Left lung (tissue), 10 donors: Measurements from ENCODE around the gene EPHX1. TPM values are rescaled to one million over a fixed set of nuclear protein-coding genes. Genes with fewer than 3 reads are reported as not detected.

ENCODE experiments used
- ATAC-seq: fragments of 200-7000 bp; cut with Tn5 transposase; one replicate; pipeline ENCODE4 v1.9.1; 2020; ENCODE audit warnings: moderate library complexity
- DNase-seq, 4 donors: peaks; one replicate each; pipeline ENCODE4 v3.0.0-alpha.2; 2013 to 2020
- H3K27ac ChIP-seq, 2 donors: fragments of 200-600 bp; sonication (generic) in 1 of 2; one replicate each; pipeline versions ENCODE4 v1.5.0 to v1.8.0; 2020 to 2021
- H3K27me3 ChIP-seq, 2 donors: fragments of 200-600 bp; sonication (generic) in 1 of 2; one replicate each; pipeline versions ENCODE4 v1.5.0 to v1.8.0; 2020 to 2021
- H3K36me3 ChIP-seq, 2 donors: fragments of 200-600 bp; sonication (generic) in 1 of 2; one replicate each; pipeline versions ENCODE4 v1.5.0 to v1.8.0; 2020 to 2021
- H3K4me1 ChIP-seq, 2 donors: fragments of 200-600 bp; one replicate each; pipeline ENCODE4 v1.8.0; 2021
- H3K4me3 ChIP-seq, 2 donors: fragments of 200-600 bp; sonication (generic) in 1 of 2; one replicate each; pipeline versions ENCODE4 v1.5.0 to v1.8.0; 2020 to 2021; ENCODE audit warnings: mild to moderate bottlenecking in 1 of 2
- H3K9me3 ChIP-seq, 2 donors: fragments of 200-600 bp; sonication (generic) in 1 of 2; one replicate each; pipeline versions ENCODE4 v1.5.0 to v1.8.0; 2020 to 2021
- CTCF ChIP-seq, 2 donors: fragments of 200-600 bp; sonication (generic) in 1 of 2; IDR thresholded peaks; one replicate each; pipeline versions ENCODE4 v1.5.0 to v1.8.0; 2021; ENCODE audit warnings: antibody characterized with exemption in 2 of 2
- intact Hi-C, 2 donors: fragments of 100-400 bp; cut with DNase I; formaldehyde crosslinking; loops; one replicate each; pipeline versions ENCODE4 v1.11.2 to v1.14.2; 2022
- polyA plus RNA-seq, 6 donors: library from polyadenylated mRNA; unstranded; fragments of 120-200 nt; gene quantifications; one replicate each; pipeline ENCODE4 v1.2.1, GENCODE V29; 2013; ENCODE audit not compliant: insufficient read length in 6 of 6
- total RNA-seq, 2 donors: library from RNA; stranded (reverse); fragmentation: NEBNext Ultra II Directional; extraction: Animal tissue kit (Norgen Biotek cat#: 25700); gene quantifications; one replicate each; pipeline ENCODE4 v1.2.1, GENCODE V29; 2021
- donor health status: DM: no; HTN: yes; CAD: no.
- donor health status: DM: no; HTN: no; CAD: no.

Gene EPHX1
- total and polyA plus RNA-seq, 8 donors = 109 to 305 (median 119) TPM

- ATAC-seq = peak; percentile 72
- H3K4me1 ChIP-seq = peaks cover 42 to 46% of the 10 kb centered on the region in 2 donors
- DNase-seq = peak in 1 of 4 donors; percentile 66
- H3K4me3 ChIP-seq = no peak overlapping the region
- no peaks in the 10 kb centered on the region for H3K27me3 ChIP-seq
- H3K36me3 ChIP-seq = no peaks in the 10 kb centered on the region
- H3K27ac ChIP-seq = no peak overlapping the region
- no peak for TF ChIP-seq CTCF (IDR thresholded peaks at IDR 0.05)
- intact Hi-C loops = no loop called here
- H3K9me3 ChIP-seq = no peaks in the 10 kb centered on the region
Measured at GRCh38 chr1:225820522-225821120, 10.7 kb downstream of the EPHX1 start.

GRCh38 chr1:225822655-225823403 lies 12.9 kb downstream of the EPHX1 start:
- ATAC-seq (no peak), DNase-seq (no peak)
- no peak overlapping the region for H3K27ac ChIP-seq
- no peaks in the 10 kb centered on the region for H3K36me3 ChIP-seq
- H3K4me1 ChIP-seq = peaks cover 29 to 34% of the 10 kb centered on the region in 2 donors
- H3K4me3 ChIP-seq = no peak overlapping the region
- intact Hi-C loops = no loop called here
- H3K27me3 ChIP-seq = no peaks in the 10 kb centered on the region
- TF ChIP-seq CTCF (IDR thresholded peaks at IDR 0.05) = no peak
- no peaks in the 10 kb centered on the region for H3K9me3 ChIP-seq

- ATAC-seq (no peak), DNase-seq (no peak)
- Histone ChIP-seq H3K27ac (no peak overlapping the region), H3K27me3 (no peaks in the 10 kb centered on the region), H3K36me3 (peaks cover 0 to 1% of the 10 kb centered on the region in 2 donors), H3K4me1 (peaks cover 24 to 26% of the 10 kb centered on the region in 2 donors), H3K4me3 (no peak overlapping the region), H3K9me3 (no peaks in the 10 kb centered on the region)
- no peak for TF ChIP-seq CTCF (IDR thresholded peaks at IDR 0.05)
- intact Hi-C loops = no loop called here
Measured at GRCh38 chr1:225823811-225824261, 13.9 kb downstream of the EPHX1 start.

- intact Hi-C loops = no loop called here
- DNase-seq (no peak), ATAC-seq (no peak)
- H3K27me3 ChIP-seq = no peaks in the 10 kb centered on the region
- TF ChIP-seq CTCF (IDR thresholded peaks at IDR 0.05) = no peak
- H3K4me3 ChIP-seq = no peak overlapping the region
- H3K27ac ChIP-seq = no peak overlapping the region
- H3K4me1 ChIP-seq = peaks cover 24 to 26% of the 10 kb centered on the region in 2 donors
- H3K36me3 ChIP-seq = peaks cover 0 to 8% of the 10 kb centered on the region in 2 donors
- no peaks in the 10 kb centered on the region for H3K9me3 ChIP-seq
Measured at GRCh38 chr1:225824533-225824941, 14.6 kb downstream of the EPHX1 start.

GRCh38 chr1:225825078-225825477 lies 15.2 kb downstream of the EPHX1 start:
- intact Hi-C loops = no loop called here
- ATAC-seq = no peak
- no peak overlapping the region for H3K4me3 ChIP-seq
- TF ChIP-seq CTCF (IDR thresholded peaks at IDR 0.05) = no peak
- no peaks in the 10 kb centered on the region for H3K9me3 ChIP-seq
- DNase-seq = no peak
- H3K27me3 ChIP-seq = no peaks in the 10 kb centered on the region
- no peak overlapping the region for H3K27ac ChIP-seq
- H3K36me3 ChIP-seq = peaks cover 0 to 11% of the 10 kb centered on the region in 2 donors
- H3K4me1 ChIP-seq = peaks cover 24 to 26% of the 10 kb centered on the region in 2 donors
